Fibroblast of lung (primary cell): ENCODE data around the gene UTS2B.

Source experiments
- CTCF ChIP-seq, 2 donors: IDR thresholded peaks in 1 of 2; conservative IDR thresholded peaks in 1 of 2; 1 replicate in 1 of 2; 2 replicates in 1 of 2; pipeline ENCODE4 v1.5.1; 2011 to 2012; ENCODE audit warnings: low read length in 2 of 2, control low read depth in 1 of 2, inconsistent platforms in 1 of 2, low read depth in 1 of 2, mild to moderate bottlenecking in 1 of 2
- EZH2 ChIP-seq: IDR thresholded peaks from 2 replicates; pipeline ENCODE4 v1.5.1; 2012; ENCODE audit warnings: low read length, control low read depth, mild to moderate bottlenecking; ENCODE audit errors: missing control alignments

- TF ChIP-seq CTCF (conservative IDR thresholded peaks at IDR 0.05 in 1 of 2, IDR thresholded peaks at IDR 0.05 in 1 of 2; ENCODE audit: low read depth in 1 of 2, low read length in 2 of 2) (no peak), EZH2 (no peak)
These were observed 31.7 kb upstream of the UTS2B start for GRCh38 chr3:191362037-191362436.
